SU-DHL-6 (cell line): ENCODE measurements around the gene PLEKHA6.

Experiments
- H2AFZ ChIP-seq: fragments of 200-600 bp; sonication (generic); 2 replicates; pipeline ENCODE4 v1.6.1; 2014; ENCODE audit warnings: low read depth, mild to moderate bottlenecking, moderate library complexity, mixed read lengths, antibody characterized with exemption, low read length; ENCODE audit not compliant: severe bottlenecking
- H3F3A ChIP-seq: fragments of 200-600 bp; shearing (Covaris generic); 2 replicates; pipeline ENCODE4 v1.6.0; 2016; ENCODE audit warnings: antibody characterized with exemption, mild to moderate bottlenecking; ENCODE audit not compliant: insufficient read depth
- H3K27ac ChIP-seq: fragments of 200-600 bp; sonication (generic); 2 replicates; pipeline ENCODE4 v1.5.1; 2016; ENCODE audit warnings: low read depth, mild to moderate bottlenecking, low read length, moderate library complexity, mixed read lengths
- H3K27me3 ChIP-seq: fragments of 200-600 bp; sonication (generic), shearing (Covaris generic); 2 replicates; pipeline ENCODE4 v1.6.0; 2014; ENCODE audit warnings: mild to moderate bottlenecking, low read length
- H3K36me3 ChIP-seq: fragments of 200-600 bp; sonication (generic); 2 replicates; pipeline ENCODE4 v1.6.1; 2014; ENCODE audit warnings: mild to moderate bottlenecking, low read length, mixed read lengths
- H3K4me2 ChIP-seq: fragments of 300-600, 200-600 bp; shearing (Covaris generic), sonication (generic); 2 replicates; pipeline ENCODE4 v1.6.0; 2014; ENCODE audit warnings: low read length, low read depth, mild to moderate bottlenecking; ENCODE audit not compliant: poor library complexity, severe bottlenecking
- H3K4me3 ChIP-seq: fragments of 200-600 bp; sonication (generic); 2 replicates; pipeline ENCODE4 v1.5.1; 2014; ENCODE audit warnings: antibody characterized with exemption, low read length, mild to moderate bottlenecking, mixed read lengths; ENCODE audit not compliant: insufficient read depth, poor library complexity, severe bottlenecking
- H3K79me2 ChIP-seq: fragments of 200-600 bp; sonication (generic); 2 replicates; pipeline ENCODE4 v1.6.1; 2014; ENCODE audit warnings: mild to moderate bottlenecking, low read length, moderate library complexity; ENCODE audit not compliant: insufficient read depth
- H3K9ac ChIP-seq: fragments of 200-600 bp; sonication (generic); 2 replicates; pipeline ENCODE4 v1.7.0; 2014; ENCODE audit warnings: mild to moderate bottlenecking, low read length
- H3K9me2 ChIP-seq: fragments of 200-600 bp; sonication (generic); replicated peaks from 2 replicates; pipeline ENCODE4 v1.6.1; 2014; ENCODE audit warnings: low read length; ENCODE audit not compliant: insufficient read depth
- H3K9me3 ChIP-seq: fragments of 200-600 bp; sonication (generic); 2 replicates; pipeline ENCODE4 v1.6.1; 2014; ENCODE audit warnings: low read length, mixed read lengths; ENCODE audit not compliant: insufficient read depth
- H4K20me1 ChIP-seq: fragments of 200-600 bp; sonication (generic); 2 replicates; pipeline ENCODE4 v1.6.1; 2014; ENCODE audit warnings: low read depth, mild to moderate bottlenecking, antibody characterized with exemption, low read length, moderate library complexity, mixed read lengths
- CTCF ChIP-seq: fragments of 200-600 bp; sonication (generic); IDR thresholded peaks from one replicate; pipeline ENCODE4 v1.5.1; 2017; ENCODE audit warnings: antibody characterized with exemption, mild to moderate bottlenecking, low read length, moderate library complexity; ENCODE audit not compliant: insufficient read depth, poor library complexity, severe bottlenecking
- EZH2phosphoT487 ChIP-seq: fragments of 200-600 bp; sonication (generic), shearing (Covaris generic); conservative IDR thresholded peaks from 2 replicates; pipeline ENCODE4 v1.6.1; 2018; ENCODE audit warnings: mild to moderate bottlenecking, antibody characterized with exemption, low read length, moderate library complexity, mixed read lengths

The PLEKHA6 gene

GRCh38 chr1:204278251-204278650 lies 81.5 kb downstream of the PLEKHA6 start:
- no peak overlapping the region for H3K4me3 ChIP-seq
- H3K9ac ChIP-seq: no peak overlapping the region
- H3K79me2 ChIP-seq: no peaks in the 10 kb centered on the region
- TF ChIP-seq EZH2phosphoT487 (no peak), CTCF (no peak)
- H3K27ac ChIP-seq: no peak overlapping the region
- no peaks in the 10 kb centered on the region for H3K9me2 ChIP-seq
- no peaks in the 10 kb centered on the region for H3K27me3 ChIP-seq
- H3K4me2 ChIP-seq: no peak overlapping the region
- H3K9me3 ChIP-seq: no peaks in the 10 kb centered on the region
- no peak overlapping the region for H2AFZ ChIP-seq
- no peaks in the 10 kb centered on the region for H3K36me3 ChIP-seq
- H4K20me1 ChIP-seq: no peaks in the 10 kb centered on the region
- H3F3A ChIP-seq: no peaks in the 10 kb centered on the region

GRCh38 chr1:204277563-204278219 lies 82.0 kb downstream of the PLEKHA6 start:
- Histone ChIP-seq H3K27me3 (no peaks in the 10 kb centered on the region), H4K20me1 (no peaks in the 10 kb centered on the region), H3K9me2 (no peaks in the 10 kb centered on the region), H3K4me3 (no peak overlapping the region), H3K9ac (no peak overlapping the region), H2AFZ (no peak overlapping the region), H3K36me3 (no peaks in the 10 kb centered on the region), H3K9me3 (no peaks in the 10 kb centered on the region), H3K4me2 (no peak overlapping the region), H3F3A (no peaks in the 10 kb centered on the region), H3K27ac (no peak overlapping the region), H3K79me2 (no peaks in the 10 kb centered on the region)
- no peak for TF ChIP-seq CTCF
- no peak for TF ChIP-seq EZH2phosphoT487

GRCh38 chr1:204275695-204276370 lies 83.9 kb downstream of the PLEKHA6 start:
- Histone ChIP-seq H3K79me2 (no peaks in the 10 kb centered on the region), H3F3A (no peaks in the 10 kb centered on the region), H3K9me3 (no peaks in the 10 kb centered on the region), H3K36me3 (no peaks in the 10 kb centered on the region), H2AFZ (no peak overlapping the region), H4K20me1 (no peaks in the 10 kb centered on the region), H3K27ac (no peak overlapping the region), H3K9ac (no peak overlapping the region), H3K9me2 (no peaks in the 10 kb centered on the region), H3K4me2 (no peak overlapping the region), H3K4me3 (no peak overlapping the region), H3K27me3 (no peaks in the 10 kb centered on the region)
- TF ChIP-seq CTCF (no peak), EZH2phosphoT487 (no peak)
